GM18526 (cell line): ENCODE measurements around the gene B4GALT2.

Experiments
- POLR2A ChIP-seq: IDR thresholded peaks from 3 replicates; pipeline ENCODE4 v1.6.1; 2011; ENCODE audit not compliant: insufficient read length; ENCODE audit errors: extremely low read depth

Gene B4GALT2

DNA sequence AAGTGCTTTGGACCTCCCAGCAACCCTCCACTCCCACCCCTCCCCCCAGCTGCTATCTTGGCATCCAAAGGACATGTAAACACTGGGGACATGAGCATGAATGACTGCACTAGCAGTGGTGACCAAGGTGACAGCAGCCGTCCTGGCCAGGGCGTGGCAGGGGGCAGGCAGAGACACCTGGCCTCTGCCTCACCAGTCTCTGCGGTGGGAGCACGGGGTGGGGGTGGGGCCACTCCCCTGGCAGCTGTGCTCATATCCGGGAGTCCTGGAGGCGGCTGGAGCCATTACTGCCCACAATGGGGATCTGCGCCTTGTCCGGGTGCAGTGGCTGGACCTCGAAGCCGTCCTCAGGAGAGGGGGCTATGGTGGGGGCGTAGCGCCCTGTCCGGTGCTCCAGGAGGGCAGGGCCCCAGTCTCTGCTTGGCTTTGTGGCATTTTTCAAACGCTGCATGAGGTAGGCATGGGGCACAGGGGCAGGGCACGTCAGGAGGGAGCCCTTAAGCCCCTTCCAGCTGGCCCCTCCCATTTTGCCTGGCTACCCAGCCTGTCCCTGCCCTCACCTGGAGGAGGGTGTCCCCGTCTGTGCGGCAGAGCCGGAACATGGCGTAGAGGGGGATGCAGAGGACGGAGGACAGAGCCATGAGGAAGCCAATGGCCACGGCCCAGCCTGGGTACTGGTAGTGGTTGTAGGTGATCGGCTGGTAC is 18.4 kb downstream of the B4GALT2 start:
- TF ChIP-seq POLR2A, result no peak

DNA sequence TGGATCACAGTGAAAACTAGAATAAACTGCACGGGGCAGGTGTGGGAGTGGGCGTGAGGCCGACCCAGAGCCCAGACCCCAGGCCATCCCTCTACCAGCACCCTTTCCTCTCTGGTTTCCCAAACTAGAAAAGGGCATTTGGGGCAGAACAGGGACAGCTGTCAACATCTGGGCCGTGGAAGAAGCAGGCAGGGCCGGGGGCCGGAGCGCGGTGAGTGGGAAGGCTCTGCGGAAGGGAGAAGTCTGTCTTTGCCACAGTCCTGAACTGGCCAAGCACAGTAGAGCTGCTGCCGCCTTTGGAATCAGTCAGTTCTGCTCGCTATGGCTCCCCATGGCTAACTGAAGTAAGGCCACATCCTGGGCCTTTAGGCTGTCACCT is 19.0 kb downstream of the B4GALT2 start:
- TF ChIP-seq POLR2A, result no peak

DNA sequence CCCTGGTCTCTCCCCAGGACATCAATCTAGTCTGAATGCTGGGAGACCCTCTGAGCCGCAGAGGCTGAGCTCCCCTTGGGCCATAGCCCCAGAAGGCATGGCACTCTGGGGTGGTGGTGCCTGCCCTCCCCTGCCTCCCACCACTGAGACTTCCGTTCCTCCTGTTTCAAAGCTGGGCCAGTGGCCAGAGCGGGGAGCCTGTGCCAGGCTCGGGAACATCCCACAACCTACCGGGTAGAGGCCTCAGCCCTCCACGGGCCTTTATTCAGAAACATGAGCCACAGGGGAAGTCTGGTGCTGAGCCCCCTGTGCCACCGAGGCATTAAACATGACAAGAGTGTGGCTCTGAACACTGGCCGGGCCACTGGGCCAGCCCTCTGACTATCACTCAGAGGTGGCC is 20.4 kb downstream of the B4GALT2 start:
- TF ChIP-seq POLR2A, result no peak

- TF ChIP-seq POLR2A, result no peak
Observed at GRCh38 chr1:44000122-44000665, 21.2 kb downstream of the B4GALT2 start.

DNA sequence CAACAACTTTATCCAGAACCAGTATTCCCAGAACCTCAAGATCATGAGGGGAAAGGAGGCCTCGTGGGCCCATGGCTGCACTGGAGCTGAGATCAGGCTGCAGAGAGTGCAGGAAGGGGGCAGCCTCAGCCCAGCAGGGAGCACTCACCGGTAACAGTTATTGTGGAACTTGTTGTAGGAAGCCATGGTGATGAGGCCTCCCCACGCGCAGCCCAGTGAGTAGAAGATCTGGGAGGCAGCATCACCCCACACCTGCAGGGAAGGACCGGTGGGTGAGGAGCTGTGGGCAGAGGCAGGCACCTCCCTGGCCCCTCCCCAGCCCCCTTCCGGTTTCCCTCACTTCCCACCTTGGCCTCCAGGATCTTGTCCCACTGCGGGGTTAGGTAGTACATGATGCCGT is 23.2 kb downstream of the B4GALT2 start:
- TF ChIP-seq POLR2A, result no peak

DNA sequence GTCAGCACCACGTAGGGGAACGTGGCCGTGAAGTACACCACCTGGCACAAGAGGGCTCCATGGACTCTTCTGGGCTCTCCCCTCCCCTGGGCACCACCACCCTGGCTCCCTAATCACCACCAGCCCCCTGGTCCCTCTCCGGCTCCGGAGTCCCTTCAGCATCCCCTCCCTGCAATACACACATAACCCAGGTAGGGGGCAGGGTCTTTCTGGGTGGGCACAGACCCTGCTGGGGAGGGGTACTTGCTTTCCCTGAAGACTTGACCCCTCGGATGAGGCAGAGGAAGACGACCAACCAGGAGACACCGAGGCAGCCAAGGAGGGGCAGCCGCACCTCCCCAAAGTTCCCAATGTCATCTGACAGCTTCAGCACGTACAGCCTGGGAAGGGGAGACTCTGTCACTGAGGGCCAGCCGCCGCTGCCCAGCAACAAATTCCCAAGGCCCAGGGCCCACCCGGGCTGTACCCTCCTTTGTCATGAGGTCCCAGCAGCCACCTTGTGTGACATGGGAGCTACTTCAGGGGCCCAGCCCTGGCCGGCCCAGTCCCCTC is 23.7 kb downstream of the B4GALT2 start:
- no peak for TF ChIP-seq POLR2A

- TF ChIP-seq POLR2A, result no peak
Observed at GRCh38 chr1:44008259-44008658, 29.2 kb downstream of the B4GALT2 start.

- no peak for TF ChIP-seq POLR2A
Observed at GRCh38 chr1:44010935-44011471, 32.0 kb downstream of the B4GALT2 start.

DNA sequence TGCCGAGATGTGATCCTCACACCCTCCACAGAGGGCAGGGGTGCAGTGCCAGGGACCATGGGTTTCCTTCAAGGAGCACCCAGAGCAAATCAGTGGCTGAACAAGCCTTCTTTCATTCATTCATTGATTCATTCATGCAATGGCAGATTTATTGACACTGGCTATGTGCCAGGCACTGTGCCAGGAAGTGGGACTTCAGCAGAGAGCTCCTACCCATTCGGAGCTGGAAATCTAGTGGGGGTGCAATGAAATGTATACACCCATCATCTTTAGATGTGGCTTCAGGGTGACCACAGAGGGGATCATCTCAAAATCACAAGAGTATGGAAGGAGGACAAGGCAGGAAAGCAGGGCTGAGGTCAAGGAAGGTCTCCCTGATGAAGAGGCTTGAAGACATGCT is 33.4 kb downstream of the B4GALT2 start:
- no peak for TF ChIP-seq POLR2A

GRCh38 chr1:44012941-44013609 is 34.1 kb downstream of the B4GALT2 start:
- no peak for TF ChIP-seq POLR2A

DNA sequence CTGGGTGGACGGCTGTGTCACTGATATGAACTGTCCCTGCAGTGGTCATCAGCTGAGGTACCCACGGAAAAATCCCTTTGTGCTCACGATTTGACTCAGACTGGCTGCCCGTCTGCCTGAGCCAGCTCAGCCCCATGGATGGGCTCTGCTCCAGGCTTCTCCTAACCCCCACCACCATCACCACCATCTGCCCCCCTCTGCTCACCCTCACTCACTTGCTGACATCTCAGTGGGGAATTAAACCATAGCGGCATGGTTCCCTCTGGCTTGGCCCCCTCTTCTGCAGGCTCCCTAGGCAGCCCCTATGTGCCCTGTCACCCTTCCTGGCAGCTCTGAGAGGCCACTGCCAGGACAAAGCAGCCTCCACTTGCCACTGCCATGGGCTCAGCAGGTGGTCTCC is 34.9 kb downstream of the B4GALT2 start:
- no peak for TF ChIP-seq POLR2A

- no peak for TF ChIP-seq POLR2A
Observed at GRCh38 chr1:44014365-44015104, 35.5 kb downstream of the B4GALT2 start.

GRCh38 chr1:44015206-44015605 is 36.2 kb downstream of the B4GALT2 start:
- no peak for TF ChIP-seq POLR2A

- TF ChIP-seq POLR2A, result no peak
Observed at GRCh38 chr1:44016041-44016889, 37.3 kb downstream of the B4GALT2 start.
